ENCODE data around the gene TMEM37.
"Not testable (repeated sequence)": the region's sequence is repeated elsewhere in the genome, so short reads cannot be mapped to it uniquely, and the experiment has no call there.

TMEM37 gene

GRCh38 chr2:119431155-119431975, at the start of gene TMEM37:
TMEM37 (plus strand) TSS chr2:119431854; CDS start chr2:119431904, 50 bp downstream.
- peak in 1 of 2 donors; percentile 30 for DNase-seq

GRCh38 chr2:119383410-119384140, 48.1 kb upstream of the TMEM37 start:
- DNase-seq: no peak

- no peak for DNase-seq
Measured at GRCh38 chr2:119384971-119385370, 46.7 kb upstream of the TMEM37 start.

- no peak for DNase-seq
Measured at GRCh38 chr2:119385466-119385865, 46.2 kb upstream of the TMEM37 start.

GRCh38 chr2:119387381-119388129, 44.1 kb upstream of the TMEM37 start:
- peak; percentile 28 to 38 for DNase-seq

GRCh38 chr2:119389615-119390306, 41.9 kb upstream of the TMEM37 start:
- no peak for DNase-seq

- no peak for DNase-seq
Measured at GRCh38 chr2:119393971-119394748, 37.5 kb upstream of the TMEM37 start.

- DNase-seq: no peak
Measured at GRCh38 chr2:119397196-119397595, 34.5 kb upstream of the TMEM37 start.

GRCh38 chr2:119402106-119402505, 29.5 kb upstream of the TMEM37 start:
- no peak for DNase-seq

- DNase-seq: no peak
Measured at GRCh38 chr2:119402645-119403560, 28.8 kb upstream of the TMEM37 start.

GRCh38 chr2:119403618-119404017, 28.0 kb upstream of the TMEM37 start:
- DNase-seq: not testable (repeated sequence)

- DNase-seq: no peak
Measured at GRCh38 chr2:119405151-119405550, 26.5 kb upstream of the TMEM37 start.

- peak; percentile 15 to 28 for DNase-seq
Measured at GRCh38 chr2:119407430-119408220, 24.0 kb upstream of the TMEM37 start.

GRCh38 chr2:119408221-119408619, 23.4 kb upstream of the TMEM37 start:
- no peak for DNase-seq

GRCh38 chr2:119409506-119409905, 22.1 kb upstream of the TMEM37 start:
- no peak for DNase-seq

- no peak for DNase-seq
Measured at GRCh38 chr2:119414894-119415293, 16.8 kb upstream of the TMEM37 start.

GRCh38 chr2:119415630-119416029, 16.0 kb upstream of the TMEM37 start:
- no peak for DNase-seq

GRCh38 chr2:119416299-119416923, 15.2 kb upstream of the TMEM37 start:
- DNase-seq: no peak

GRCh38 chr2:119417908-119418307, 13.7 kb upstream of the TMEM37 start:
- DNase-seq: no peak

All from stimulated activated CD4-positive, alpha-beta T cell treated with anti-CD3 and anti-CD28 coated beads, Interleukin-2, amount 100 ng/mL, for 24 hours (primary cell).